BE2C (cell line): ENCODE results near the gene ZNF593.

Experiments
- DNase-seq: peaks from one replicate; pipeline ENCODE4 v3.0.0-alpha.2; 2020
- H3K27me3 ChIP-seq: fragments of 250-450 bp; sonication (Bioruptor Pico); 2 replicates; pipeline ENCODE4 v1.5.1; 2020; ENCODE audit warnings: mild to moderate bottlenecking
- H3K36me3 ChIP-seq: fragments of 250-450 bp; sonication (Bioruptor Pico); 2 replicates; pipeline ENCODE4 v1.5.1; 2020; ENCODE audit warnings: mild to moderate bottlenecking
- H3K4me1 ChIP-seq: fragments of 250-450 bp; sonication (Bioruptor Pico); 2 replicates; pipeline ENCODE4 v1.5.1; 2020
- H3K4me3 ChIP-seq: 2 replicates; pipeline ENCODE4 v1.5.1; 2011; ENCODE audit warnings: low read depth, low read length
- H3K9me3 ChIP-seq: fragments of 250-450 bp; sonication (Bioruptor Pico); 2 replicates; pipeline ENCODE4 v1.5.1; 2020
- TF ChIP-seq, protein P1 (sequence below): IDR thresholded peaks from 2 replicates; pipeline ENCODE4 v1.5.1; 2012; ENCODE audit warnings: mild to moderate bottlenecking, low read depth, low read length

ZNF593 gene

DNA sequence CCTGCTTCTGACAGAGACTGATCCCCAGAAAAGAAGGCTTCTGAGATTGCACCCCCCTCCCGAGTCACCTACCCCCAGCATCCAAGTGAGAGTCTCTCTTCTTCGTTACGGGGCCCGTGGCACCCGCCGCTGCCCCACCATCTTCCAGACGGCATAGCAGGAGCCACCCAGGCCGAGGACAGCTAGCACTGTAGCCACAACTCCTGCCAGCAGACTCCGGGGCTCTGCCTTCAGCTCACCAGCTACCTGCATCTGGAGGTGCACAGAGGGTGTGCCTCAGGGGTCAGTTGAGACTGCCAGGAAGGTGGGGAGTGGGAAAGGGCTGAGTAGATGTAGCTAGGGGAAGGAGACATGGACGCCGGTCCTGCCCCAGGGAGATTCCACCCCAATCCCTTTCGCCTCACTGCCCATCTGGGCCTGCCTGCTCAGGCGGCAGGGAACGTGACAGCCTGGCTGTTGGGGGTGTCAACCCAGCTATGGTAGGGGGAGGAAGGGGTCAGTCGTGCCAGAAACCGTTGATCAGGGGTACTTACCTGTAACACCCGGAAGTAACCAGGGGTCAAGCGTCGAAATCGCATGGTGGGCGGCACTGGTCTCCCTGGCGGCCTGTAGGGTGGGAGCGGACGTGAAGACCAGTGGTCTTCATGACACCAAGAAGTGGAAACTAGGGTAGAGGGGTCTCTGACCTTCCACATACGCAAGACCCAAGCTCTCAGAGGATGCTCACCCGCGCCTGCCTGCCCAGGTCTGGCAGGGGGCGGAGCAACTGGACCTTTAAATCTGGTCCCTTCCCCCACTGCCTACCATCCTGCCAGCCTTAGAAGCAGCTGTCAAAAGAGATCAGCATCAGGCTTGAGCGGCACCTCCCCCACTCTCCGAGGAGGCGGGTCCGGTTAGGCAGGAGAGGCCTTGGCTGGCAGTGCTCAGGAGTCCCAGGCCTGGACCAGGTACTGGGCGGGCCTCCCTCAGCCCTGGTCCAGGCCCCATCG lies 1.7 kb downstream of the ZNF593 start, which contains the start of gene ZNF593OS:
Gene ZNF593OS, minus strand, starts transcription at position 749 of the 989 bp plus-strand sequence. Its CDS starts 171 bp downstream, at position 578.
- H3K9me3 ChIP-seq: no peaks in the 10 kb centered on the region
- no peak for DNase-seq
- H3K27me3 ChIP-seq: no peaks in the 10 kb centered on the region
- H3K36me3 ChIP-seq: 0 out of 2 replicates have a peak, but pooled peaks cover 3% of the 10 kb centered on the region
- H3K4me3 ChIP-seq: peak within 1 kb of the TSS; percentile 75
- no peaks in the 10 kb centered on the region; the same call in 1 of the 2 replicates for H3K4me1 ChIP-seq
- TF ChIP-seq, protein P1, sequence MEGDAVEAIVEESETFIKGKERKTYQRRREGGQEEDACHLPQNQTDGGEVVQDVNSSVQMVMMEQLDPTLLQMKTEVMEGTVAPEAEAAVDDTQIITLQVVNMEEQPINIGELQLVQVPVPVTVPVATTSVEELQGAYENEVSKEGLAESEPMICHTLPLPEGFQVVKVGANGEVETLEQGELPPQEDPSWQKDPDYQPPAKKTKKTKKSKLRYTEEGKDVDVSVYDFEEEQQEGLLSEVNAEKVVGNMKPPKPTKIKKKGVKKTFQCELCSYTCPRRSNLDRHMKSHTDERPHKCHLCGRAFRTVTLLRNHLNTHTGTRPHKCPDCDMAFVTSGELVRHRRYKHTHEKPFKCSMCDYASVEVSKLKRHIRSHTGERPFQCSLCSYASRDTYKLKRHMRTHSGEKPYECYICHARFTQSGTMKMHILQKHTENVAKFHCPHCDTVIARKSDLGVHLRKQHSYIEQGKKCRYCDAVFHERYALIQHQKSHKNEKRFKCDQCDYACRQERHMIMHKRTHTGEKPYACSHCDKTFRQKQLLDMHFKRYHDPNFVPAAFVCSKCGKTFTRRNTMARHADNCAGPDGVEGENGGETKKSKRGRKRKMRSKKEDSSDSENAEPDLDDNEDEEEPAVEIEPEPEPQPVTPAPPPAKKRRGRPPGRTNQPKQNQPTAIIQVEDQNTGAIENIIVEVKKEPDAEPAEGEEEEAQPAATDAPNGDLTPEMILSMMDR: no peak

DNA sequence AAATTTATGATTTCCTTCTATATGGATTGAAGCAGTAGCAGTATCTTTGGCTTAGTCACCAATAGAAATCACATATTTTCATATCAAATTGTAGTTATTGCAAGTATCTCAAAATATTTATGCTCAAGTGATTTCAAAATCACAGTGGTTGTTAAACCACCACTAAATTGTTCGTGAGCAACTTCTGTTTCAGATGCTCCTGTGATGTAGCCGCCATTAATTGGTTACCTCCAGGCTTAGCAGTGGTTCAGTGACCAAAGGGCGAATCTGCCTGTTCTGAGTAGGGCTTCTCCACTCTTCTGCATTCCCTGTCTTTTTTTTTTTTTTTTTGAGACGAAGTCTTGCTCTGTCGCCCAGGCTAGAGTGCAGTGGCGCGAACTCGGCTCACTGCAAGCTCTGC lies 5.6 kb downstream of the ZNF593 start:
- H3K9me3 ChIP-seq: no peaks in the 10 kb centered on the region
- TF ChIP-seq, protein P1: no peak
- H3K4me3 ChIP-seq: no peak overlapping the region
- H3K36me3 ChIP-seq: 0 out of 2 replicates have a peak, but pooled peaks cover 3% of the 10 kb centered on the region
- no peaks in the 10 kb centered on the region for H3K4me1 ChIP-seq
- DNase-seq: no peak
- H3K27me3 ChIP-seq: no peaks in the 10 kb centered on the region

DNA sequence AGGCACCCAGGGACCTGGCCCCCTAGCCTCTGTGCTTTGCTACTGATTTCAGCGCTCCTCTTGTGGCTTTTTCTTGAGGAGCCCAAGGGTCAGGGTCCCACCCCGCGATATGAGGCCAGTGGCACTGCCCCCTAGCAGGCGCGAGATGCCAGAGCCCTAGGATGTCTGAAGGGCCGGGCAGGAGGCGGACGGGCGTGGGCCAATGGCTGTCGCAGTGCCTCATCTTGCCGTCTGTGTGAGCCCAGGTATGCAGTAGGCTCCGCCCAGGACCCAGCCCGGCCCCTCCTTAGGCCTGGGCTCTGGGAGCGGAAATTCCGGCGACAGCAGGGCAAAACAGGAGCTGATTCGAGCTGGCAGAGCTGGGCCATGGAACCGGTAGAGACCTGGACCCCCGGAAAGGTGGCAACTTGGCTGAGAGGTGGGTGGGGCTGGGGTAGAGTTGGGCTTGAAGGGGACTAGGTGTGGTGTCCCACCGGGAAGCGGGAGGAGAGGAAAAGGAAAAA lies 7.5 kb downstream of the ZNF593 start, which contains the start of gene CNKSR1:
Gene CNKSR1, plus strand, starts transcription at position 310 of the 503 bp plus-strand sequence. Its CDS starts 57 bp downstream, at position 367.
- no peak for DNase-seq
- Histone ChIP-seq H3K4me1 (no peaks in the 10 kb centered on the region), H3K36me3 (no peaks in the 10 kb centered on the region), H3K9me3 (no peaks in the 10 kb centered on the region), H3K4me3 (no peak within 1 kb of the TSS), H3K27me3 (no peaks in the 10 kb centered on the region)
- TF ChIP-seq, protein P1: no peak

DNA sequence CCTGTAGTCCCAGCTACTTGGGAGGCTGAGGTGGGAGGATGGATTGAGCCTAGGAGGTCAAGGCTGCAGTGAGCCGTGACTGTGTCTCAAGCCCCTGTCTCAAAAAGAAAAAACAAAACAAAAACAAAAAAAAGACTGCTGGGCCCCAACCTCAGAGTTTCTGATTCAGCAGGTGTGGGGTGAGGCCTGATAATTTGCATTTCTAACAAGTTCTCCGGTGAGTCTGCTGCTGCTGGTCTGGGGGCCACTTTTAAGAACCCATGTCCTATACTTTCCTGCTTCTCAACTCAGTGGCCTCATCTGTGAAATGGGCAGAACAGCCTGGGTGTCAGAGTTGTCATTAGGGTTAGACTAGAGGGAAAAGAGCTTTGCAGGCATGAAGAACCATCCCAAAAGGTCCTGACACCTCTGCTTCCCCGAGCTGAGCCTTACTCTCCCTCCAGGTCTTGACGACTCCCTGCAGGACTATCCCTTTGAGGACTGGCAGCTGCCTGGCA lies 10.3 kb downstream of the ZNF593 start:
- no peaks in the 10 kb centered on the region for H3K36me3 ChIP-seq
- TF ChIP-seq, protein P1: no peak
- no peak for DNase-seq
- no peaks in the 10 kb centered on the region for H3K4me1 ChIP-seq
- H3K4me3 ChIP-seq: no peak overlapping the region
- no peaks in the 10 kb centered on the region for H3K9me3 ChIP-seq
- H3K27me3 ChIP-seq: no peaks in the 10 kb centered on the region

DNA sequence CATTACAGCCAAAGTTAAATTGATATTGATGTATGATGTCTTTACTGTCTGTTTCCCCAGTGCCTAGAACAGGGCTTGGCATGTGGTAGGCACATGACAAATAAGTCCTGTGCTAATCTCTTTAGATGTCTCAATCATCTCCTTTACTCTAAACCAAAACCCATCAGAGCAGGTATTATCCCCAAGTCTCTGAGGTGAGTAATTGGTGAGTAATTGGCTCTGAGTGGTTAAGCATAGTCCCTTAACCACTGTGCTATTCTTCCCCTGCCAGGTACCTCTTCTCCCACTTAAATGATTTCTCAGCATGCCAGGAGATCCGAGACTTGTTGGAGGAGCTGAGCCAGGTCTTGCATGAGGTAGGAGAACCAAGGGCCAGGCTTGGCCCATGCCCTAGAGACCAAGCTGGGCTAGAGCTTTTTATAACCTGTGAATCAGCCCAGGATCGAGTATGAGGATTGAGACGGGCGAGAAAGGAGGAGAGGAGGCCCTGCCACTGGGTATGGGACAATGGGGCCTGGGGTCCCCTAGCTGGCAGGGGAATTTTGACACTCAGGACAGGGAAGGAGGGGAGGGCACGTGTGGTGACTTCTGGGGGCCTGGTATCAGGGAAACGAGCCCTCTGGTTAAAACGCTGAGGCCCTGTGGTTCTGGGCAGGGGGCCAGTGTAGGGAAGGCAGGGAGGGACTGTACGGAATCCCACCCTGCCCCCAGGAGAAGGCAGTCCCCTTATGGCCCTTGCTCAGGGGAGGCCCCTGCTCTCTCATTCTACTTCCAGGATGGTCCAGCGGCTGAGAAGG lies 12.1 kb downstream of the ZNF593 start:
- H3K36me3 ChIP-seq: no peaks in the 10 kb centered on the region
- no peaks in the 10 kb centered on the region for H3K27me3 ChIP-seq
- DNase-seq: no peak
- no peaks in the 10 kb centered on the region for H3K4me1 ChIP-seq
- TF ChIP-seq, protein P1: no peak
- no peak overlapping the region for H3K4me3 ChIP-seq
- no peaks in the 10 kb centered on the region for H3K9me3 ChIP-seq
